T follicular helper cell (primary cell): Measurements from ENCODE around the gene MC3R.
"Not testable (repeated sequence)": the region's sequence is repeated elsewhere in the genome, so short reads cannot be mapped to it uniquely, and the experiment has no call there.

Source experiments
- DNase-seq: peaks from one replicate; pipeline ENCODE4 v3.0.0-alpha.2; 2020; ENCODE audit warnings: low read depth
- total RNA-seq, 2 experiments: gene quantifications; one replicate each; lab custom pipeline; 2026; lab: John Stamatoyannopoulos, UW

Gene MC3R
- 0 reads per million in 2 experiments for total RNA-seq

GRCh38 chr20:56247954-56248782, at the start of gene MC3R:
MC3R (plus strand) TSS chr20:56248732; CDS start chr20:56248844, 112 bp downstream.
- DNase-seq, result peak; percentile 3

- DNase-seq, result no peak
These were observed 48.1 kb upstream of the MC3R start for GRCh38 chr20:56200456-56200855.

DNA sequence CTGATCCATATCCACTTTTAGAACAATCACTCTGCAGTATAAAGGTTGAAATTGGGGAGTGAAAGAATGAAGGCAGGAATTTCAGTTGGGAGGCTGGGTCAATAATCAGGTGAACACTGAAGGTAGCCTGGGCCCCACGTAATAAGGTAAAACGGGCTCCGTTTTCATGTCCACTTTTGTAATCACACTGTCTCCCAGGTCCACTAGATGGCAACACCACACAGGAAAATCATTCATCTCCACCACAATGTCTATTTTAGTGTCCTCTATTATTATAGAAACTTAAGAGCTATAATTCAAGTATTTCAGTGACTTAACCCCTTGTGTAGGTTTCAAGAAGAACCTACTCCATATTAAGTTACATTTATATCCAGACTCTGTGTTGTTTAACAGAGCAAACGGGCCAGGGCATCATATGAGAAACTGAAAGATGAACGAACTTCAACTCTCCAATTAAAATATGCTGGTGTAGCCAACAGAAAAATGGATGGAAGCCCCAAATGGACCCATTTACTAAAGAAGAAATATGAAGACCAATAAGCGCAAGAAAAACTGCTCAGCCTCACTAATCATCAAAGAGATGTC, 45.9 kb upstream of the MC3R start:
- DNase-seq, result no peak

DNA sequence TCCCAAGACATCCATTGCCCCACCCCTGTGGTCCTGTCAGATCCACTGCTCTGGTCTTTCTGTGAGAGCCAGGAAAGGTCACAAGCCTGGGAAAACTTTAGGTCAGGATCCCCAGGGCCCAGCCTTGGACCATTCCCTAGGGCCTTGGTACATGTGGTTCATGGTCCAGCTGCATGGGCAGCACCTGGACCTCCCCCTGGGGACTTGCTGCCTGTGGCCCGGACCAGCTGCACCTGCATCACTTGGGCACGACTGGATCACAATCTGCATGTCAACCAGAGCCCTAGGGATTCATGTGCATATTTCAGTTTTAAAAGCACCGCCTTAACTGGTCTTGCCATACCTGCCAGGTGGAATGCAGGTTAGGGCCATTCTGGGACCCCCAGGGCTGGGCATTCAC, 44.3 kb upstream of the MC3R start:
- no peak for DNase-seq

DNA sequence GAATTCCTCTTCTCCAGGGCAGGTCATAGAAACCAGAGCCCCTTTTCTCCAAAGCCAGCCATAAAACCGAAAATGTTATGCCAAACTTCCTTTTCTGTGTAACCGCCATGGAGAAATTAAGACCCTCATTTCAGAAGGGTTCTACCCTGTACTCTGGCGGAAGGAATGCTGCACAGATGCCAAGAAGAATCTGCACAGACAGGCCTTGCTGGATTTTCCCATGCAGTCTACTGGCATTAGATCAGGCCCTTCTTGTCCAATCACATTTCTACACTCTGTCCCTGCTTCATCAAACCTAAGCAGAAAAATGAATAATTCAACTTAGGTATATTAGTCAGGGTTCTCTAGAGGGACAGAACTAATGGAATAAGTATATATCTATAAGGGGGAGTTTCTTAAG, 43.2 kb upstream of the MC3R start:
- no peak for DNase-seq

GRCh38 chr20:56207656-56208055, 40.9 kb upstream of the MC3R start:
- no peak for DNase-seq

DNA sequence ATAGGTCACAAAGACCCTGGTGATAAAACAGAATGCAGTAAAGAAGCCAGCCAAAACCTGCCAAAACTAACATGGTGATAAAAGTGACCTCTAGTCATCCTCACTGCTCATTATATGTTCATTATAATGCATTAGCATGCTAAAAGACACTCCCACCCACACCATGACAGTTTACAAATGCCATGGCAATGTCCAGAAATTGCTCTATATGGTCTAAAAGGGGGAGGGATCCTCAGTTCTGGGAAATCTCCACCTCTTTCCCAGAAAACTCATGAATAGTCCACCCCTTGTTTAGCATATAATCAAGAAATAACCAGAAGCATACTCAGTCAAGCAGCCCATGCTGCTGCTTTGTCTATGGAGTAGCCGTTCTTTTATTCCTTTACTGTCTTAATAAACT, 40.4 kb upstream of the MC3R start:
- no peak for DNase-seq

GRCh38 chr20:56211051-56211450, 37.5 kb upstream of the MC3R start:
- DNase-seq, result no peak

- DNase-seq, result no peak
These were observed 36.4 kb upstream of the MC3R start for GRCh38 chr20:56212091-56212490.

DNA sequence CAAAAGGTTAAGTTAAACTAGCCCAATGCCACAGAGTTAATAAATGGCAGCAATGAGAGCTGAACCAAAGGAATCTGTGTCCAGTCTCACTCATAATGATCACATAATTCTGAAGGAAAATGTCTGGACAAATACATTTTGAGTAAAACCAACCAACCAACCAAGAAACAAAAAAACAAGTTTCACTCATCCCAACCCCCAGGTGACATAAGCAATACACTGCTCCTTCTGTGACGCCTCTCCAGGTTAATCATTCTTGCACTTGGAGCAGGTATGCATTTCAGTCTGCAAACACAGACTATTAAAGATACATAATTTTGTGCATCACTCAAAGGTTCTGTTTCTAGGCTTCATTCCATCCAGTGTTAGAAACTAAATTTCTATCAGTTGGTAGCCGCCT, 35.2 kb upstream of the MC3R start:
- DNase-seq, result no peak

GRCh38 chr20:56215115-56215514, 33.4 kb upstream of the MC3R start:
- no peak for DNase-seq

DNA sequence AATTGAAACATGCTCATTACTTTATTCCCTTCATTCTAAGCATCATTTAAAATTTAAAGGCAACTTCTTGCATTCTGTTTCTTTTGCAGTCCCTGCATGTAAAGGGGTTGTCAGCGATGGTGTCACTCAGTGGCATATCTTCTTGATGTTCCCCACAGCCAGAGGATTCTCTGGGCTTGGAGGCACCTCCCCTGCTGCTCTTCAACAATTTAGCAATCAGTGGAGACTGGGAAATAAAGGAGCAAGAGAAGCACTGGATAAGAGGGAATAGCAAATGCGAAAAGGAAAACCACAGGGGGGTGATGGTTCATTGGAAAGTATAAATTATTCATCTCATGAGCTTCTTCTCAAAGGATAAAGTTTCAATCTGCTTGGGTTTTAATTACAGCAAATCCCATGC, 30.7 kb upstream of the MC3R start:
- DNase-seq, result no peak

DNA sequence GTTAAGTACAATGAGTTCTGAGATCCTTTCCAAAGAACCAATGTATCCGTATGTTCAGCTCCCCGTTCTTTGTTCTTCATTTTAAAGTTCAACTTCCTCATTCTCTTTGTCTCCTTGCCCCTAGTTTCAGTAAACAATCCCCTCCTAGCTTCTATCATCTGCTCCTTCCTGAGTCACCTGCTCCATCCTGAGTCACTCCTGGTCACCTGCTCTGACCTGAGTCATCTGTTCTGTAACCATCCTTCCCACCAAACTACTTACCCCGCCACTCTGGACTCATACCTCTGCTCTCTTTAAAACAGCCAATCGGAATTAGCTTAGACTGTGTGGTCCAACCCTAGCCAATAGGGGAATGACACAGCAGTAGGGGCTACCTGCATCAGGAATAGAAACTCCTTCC, 27.3 kb upstream of the MC3R start:
- not testable (repeated sequence) for DNase-seq

- DNase-seq, result no peak
These were observed 26.3 kb upstream of the MC3R start for GRCh38 chr20:56222201-56222600.

DNA sequence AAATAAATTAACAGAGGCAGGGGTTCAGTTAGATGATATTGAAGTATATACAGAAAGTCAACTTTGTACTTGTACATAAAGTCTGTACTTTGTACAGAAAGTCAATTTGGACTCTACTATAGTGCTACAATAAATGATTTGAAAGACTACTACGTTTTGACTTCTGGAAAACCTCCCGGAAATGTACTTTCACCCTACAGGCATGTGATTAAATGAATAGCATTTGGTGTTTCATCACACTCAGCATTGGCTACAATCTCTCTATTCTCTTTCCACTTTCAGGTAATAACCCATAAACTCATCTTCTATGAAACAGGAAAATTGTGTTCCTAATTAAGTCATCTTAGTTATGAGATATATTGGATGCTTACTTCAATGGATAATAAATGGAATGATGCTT, 25.6 kb upstream of the MC3R start:
- no peak for DNase-seq

GRCh38 chr20:56223352-56223751, 25.2 kb upstream of the MC3R start:
- DNase-seq, result no peak

- DNase-seq, result no peak
These were observed 20.5 kb upstream of the MC3R start for GRCh38 chr20:56228021-56228420.

DNA sequence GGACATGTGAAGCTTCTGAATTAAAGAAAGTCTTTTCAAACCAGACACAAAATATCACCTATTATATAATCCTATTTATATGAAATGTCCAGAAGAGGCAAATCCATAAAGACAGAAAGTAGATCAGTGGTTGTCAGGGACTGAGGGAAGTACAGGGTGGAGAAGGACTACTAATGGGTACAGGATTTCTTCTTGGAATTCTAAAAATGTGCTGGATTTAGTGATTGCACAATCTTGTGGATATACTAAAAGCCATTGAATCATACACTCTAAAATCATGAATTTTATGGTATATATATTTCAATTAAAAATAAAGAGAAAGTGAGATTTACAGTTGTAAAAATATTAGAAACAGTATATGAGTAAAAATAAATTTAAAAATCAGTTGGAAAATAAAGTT, 18.7 kb upstream of the MC3R start:
- no peak for DNase-seq

GRCh38 chr20:56234110-56234509, 14.4 kb upstream of the MC3R start:
- no peak for DNase-seq

DNA sequence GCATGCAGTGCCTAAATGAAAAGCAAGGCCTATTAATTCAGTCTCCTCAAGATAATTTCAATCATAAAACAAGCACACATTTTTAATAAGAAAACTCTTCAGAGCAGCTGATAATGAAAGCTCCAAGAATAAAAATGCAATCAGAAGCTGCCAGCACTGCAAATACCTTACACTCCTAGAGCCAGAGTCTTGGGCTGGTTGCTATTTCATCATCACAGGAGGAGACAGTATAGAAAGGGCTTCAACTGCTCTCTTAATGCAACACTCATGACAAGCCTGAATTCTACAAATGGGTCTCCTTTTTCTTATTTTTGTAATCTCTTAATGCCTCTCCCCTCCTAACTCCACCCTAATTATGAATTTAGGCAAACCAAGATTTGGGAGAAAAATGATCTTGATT, 11.2 kb upstream of the MC3R start:
- DNase-seq, result no peak

GRCh38 chr20:56244259-56244658, 4.3 kb upstream of the MC3R start:
- no peak for DNase-seq

GRCh38 chr20:56245761-56246160, 2.8 kb upstream of the MC3R start:
- DNase-seq, result no peak

DNA sequence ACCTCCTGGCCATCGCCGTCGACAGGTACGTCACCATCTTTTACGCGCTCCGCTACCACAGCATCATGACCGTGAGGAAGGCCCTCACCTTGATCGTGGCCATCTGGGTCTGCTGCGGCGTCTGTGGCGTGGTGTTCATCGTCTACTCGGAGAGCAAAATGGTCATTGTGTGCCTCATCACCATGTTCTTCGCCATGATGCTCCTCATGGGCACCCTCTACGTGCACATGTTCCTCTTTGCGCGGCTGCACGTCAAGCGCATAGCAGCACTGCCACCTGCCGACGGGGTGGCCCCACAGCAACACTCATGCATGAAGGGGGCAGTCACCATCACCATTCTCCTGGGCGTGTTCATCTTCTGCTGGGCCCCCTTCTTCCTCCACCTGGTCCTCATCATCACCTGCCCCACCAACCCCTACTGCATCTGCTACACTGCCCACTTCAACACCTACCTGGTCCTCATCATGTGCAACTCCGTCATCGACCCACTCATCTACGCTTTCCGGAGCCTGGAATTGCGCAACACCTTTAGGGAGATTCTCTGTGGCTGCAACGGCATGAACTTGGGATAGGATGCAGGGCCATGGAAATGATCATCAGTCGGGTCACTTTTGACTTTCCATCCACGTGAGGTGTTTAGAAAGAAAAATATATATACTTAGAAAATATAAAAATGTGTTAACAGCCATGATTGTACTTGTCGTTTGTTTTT, 868 bp downstream of the MC3R start:
- no peak for DNase-seq
